Esophagus mucosa (tissue), 1 donor: ENCODE measurements around the gene AQP2. TPM values are rescaled to one million over a fixed set of nuclear protein-coding genes. Genes with fewer than 3 reads are reported as not detected.
A peak's percentile ranks its signal among the peaks of the same experiment; 100 is the strongest.

Source experiments
- ATAC-seq: fragments of 200-7000 bp; cut with Tn5 transposase; one replicate; pipeline ENCODE4 v1.9.1; 2020
- total RNA-seq: library from RNA; stranded (reverse); gene quantifications from one replicate; pipeline ENCODE4 v1.2.4, GENCODE V29; 2023
- donor health status: DM: yes; HTN: yes; CAD: no.

The AQP2 gene
- not detected for total RNA-seq

- ATAC-seq: no peak
These were observed at the start of gene AQP2 for GRCh38 chr12:49950273-49951251. AQP2 (plus strand) TSS chr12:49950737; CDS start chr12:49950831, 94 bp downstream.

DNA sequence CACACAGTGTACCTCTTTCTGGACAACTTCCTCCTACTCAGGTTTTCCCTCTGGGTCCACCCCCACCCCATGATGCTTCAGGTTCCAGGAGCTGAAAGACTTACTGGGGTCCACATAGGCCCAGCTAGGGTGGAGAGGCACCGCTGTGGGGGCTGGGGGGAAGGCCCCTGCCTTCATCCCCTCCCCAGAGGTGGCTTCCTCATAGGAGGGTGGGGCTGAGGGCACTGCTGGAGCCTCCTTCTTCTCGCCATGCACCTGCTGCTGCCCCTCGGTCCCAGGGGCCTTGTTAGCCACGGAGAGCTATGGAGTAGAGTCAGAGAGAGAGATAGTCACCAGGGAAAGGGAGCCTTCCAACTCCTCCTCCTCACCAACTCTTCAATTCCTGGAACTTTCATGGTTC lies 49.5 kb upstream of the AQP2 start:
- no peak for ATAC-seq

DNA sequence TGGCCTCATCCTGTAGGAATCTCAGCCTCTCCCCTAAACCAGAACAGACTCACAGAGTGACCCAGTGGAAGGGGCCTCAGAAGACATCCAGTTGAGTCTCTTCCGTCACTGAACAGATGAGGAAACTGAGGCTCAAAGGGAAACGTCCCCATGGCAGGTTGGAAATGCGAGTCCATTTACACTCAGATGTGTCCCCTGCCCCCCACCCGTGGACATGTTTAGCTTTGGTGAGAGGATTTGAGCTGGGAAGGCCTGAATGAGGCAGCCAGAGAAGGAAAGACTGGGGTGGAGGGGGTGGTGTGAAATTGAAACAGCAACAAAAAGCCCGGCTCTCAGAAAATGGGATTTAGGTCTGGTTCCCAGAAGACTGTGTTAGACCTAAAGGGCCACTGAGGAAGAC lies 48.6 kb upstream of the AQP2 start:
- ATAC-seq: no peak

GRCh38 chr12:49902399-49903350 lies 47.9 kb upstream of the AQP2 start:
- ATAC-seq: no peak

DNA sequence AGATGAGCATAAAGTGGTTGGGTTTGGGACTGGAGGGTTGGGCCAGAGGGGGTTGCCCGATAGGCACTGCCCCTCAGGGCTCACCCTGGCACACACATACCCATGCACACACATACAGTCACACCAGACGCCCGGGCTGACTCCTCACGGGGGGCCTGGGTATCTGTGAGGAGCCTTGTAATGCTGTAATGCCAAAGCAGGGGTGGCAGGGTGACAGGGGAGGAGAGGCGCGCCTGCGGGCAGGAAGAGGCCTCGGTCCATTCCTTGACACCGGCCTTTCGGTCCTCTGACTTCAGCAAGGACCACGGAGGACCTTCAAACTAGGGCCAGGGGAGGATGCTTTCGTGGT lies 47.2 kb upstream of the AQP2 start:
- peak; percentile 14 for ATAC-seq

GRCh38 chr12:49903700-49904423 lies 46.7 kb upstream of the AQP2 start, which contains the start of gene FAIM2:
FAIM2 (minus strand) TSS chr12:49903900; CDS start chr12:49903792, 108 bp downstream.
- ATAC-seq: peak; percentile 19

DNA sequence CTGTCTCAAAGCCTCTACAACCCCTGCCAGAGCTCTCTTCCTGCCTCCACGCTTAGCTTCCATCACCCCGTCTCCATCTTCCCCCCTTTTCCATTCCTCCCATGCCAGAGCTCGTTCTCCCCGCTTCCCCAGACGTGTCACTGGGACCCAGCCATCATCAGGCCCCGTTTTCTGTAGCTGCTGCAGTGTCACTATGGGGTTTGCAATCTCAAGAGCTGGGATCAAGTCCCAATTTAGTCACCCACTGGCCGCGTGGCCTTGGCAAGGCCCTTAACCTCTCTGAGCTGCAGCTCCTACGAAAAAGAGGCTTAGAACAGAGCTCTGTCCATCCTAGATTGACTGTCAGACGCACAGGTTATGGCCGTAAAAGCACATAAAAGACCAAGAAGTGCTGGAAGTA lies 45.9 kb upstream of the AQP2 start:
- no peak for ATAC-seq

GRCh38 chr12:49905718-49906314 lies 44.7 kb upstream of the AQP2 start:
- no peak for ATAC-seq

- ATAC-seq: no peak
These were observed 43.2 kb upstream of the AQP2 start for GRCh38 chr12:49907352-49907751.

- peak; percentile 32 for ATAC-seq
These were observed 41.2 kb upstream of the AQP2 start for GRCh38 chr12:49909356-49909755.

- ATAC-seq: peak; percentile 79
These were observed 40.7 kb upstream of the AQP2 start for GRCh38 chr12:49909826-49910225.

- ATAC-seq: peak; percentile 13
These were observed 40.0 kb upstream of the AQP2 start for GRCh38 chr12:49910331-49911212.

GRCh38 chr12:49911213-49911605 lies 39.3 kb upstream of the AQP2 start:
- no peak for ATAC-seq

- ATAC-seq: no peak
These were observed 37.9 kb upstream of the AQP2 start for GRCh38 chr12:49912345-49913255.

GRCh38 chr12:49916129-49916919 lies 34.2 kb upstream of the AQP2 start:
- ATAC-seq: no peak

DNA sequence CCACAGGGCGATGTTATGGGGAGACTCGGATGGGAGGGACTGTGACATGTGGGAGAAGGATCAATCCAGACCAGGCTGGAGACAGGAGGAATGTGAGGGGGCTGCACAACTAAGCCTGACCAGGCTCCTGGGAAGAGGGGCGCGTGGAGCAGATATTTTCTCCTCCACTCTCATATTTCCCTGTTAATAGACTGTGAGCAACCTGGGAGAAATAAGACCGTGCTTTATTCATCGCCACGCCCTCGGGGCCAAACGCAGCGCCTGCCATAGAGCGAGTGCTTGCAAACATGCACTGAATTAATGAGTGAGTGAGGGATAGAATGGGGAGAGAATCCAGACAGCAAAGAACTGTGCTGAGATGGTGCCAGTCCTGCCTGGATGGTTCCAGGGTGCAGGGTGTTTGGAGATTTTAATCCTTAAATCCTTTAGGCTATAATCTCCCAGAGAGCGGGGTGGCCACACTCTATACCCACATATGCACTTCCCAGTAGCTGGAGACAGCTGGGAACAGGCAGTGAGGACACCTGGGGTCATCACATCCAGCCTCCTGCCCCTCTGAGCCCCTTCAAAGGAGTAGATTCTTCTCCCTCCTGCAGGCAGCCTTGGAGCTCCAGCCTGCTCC lies 33.3 kb upstream of the AQP2 start:
- peak; percentile 41 for ATAC-seq

GRCh38 chr12:49917788-49918173 lies 32.8 kb upstream of the AQP2 start:
- peak; percentile 74 for ATAC-seq

DNA sequence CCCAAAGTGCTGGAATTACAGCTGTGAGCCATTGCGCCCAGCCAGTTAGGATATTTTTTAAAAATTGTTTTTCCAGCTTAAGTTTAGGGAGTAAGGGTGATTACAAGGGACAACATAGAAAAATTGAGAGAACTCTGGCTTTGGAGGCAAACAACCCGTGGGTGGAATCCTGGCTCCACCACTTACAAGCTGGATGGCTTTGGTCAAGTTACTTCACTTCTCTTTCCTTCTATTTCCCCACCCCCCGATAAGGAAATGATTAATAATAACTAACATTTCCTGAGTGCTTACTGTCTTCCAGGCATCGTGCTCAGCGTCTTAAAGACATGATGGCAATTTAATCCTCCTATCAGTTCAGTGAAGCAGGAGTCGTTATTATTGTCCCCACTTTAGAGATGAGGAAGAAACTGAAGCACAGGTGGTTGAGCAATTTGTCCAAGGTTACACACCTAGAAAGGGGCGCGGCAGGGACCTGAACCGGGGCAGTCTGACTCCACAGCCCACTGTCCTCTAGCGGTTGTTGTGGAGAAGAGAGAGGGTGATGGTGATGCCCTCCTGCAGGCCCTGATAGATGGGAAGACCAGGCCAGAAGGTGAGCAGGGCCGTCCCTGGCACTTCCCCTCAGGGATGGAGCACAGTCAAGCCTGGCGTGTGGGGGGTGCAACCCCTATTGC lies 30.2 kb upstream of the AQP2 start:
- peak; percentile 43 for ATAC-seq
